K562 (cell line): ENCODE data around the gene ACTR3. TPM values are rescaled to one million over a fixed set of nuclear protein-coding genes. Genes with fewer than 3 reads are reported as not detected.

ENCODE experiments used
- GMEB1 ChIP-seq: fragments of 250-450 bp; sonication (Bioruptor Pico); IDR thresholded peaks from 2 replicates; pipeline ENCODE4 v1.4.0; 2020; ENCODE audit warnings: mild to moderate bottlenecking
- HINFP ChIP-seq: fragments of 450-650 bp; conservative IDR thresholded peaks from 2 replicates; pipeline ENCODE4 v1.6.1; 2016; ENCODE audit warnings: missing genetic modification characterization, low read depth, mild to moderate bottlenecking, control low read depth, missing compliant biosample characterization
- IRF1 ChIP-seq: sonication (generic); formaldehyde crosslinking; IDR thresholded peaks from 2 replicates; pipeline ENCODE4 v1.8.0; 2022; ENCODE audit warnings: missing genetic modification reagents, mild to moderate bottlenecking, borderline replicate concordance
- NONO ChIP-seq, 2 experiments: fragments of 200-400 bp in 1 of 2; fragments of 450-650 bp in 1 of 2; formaldehyde crosslinking in 1 of 2; IDR thresholded peaks; 2 replicates each; pipeline ENCODE4 v1.6.1; 2017; ENCODE audit warnings: low read depth in 2 of 2, mild to moderate bottlenecking in 2 of 2, moderate library complexity in 2 of 2, low read length in 1 of 2
- NR2C2 ChIP-seq, 2 experiments: fragments of 200-800 bp in 1 of 2; sonication (Bioruptor generic) in 1 of 2; sonication (generic) in 1 of 2; formaldehyde crosslinking in 1 of 2; IDR thresholded peaks; 2 replicates each; pipeline versions ENCODE4 v1.6.1 to v1.8.0; 2016 to 2022; ENCODE audit warnings: mild to moderate bottlenecking in 1 of 2, missing compliant biosample characterization in 1 of 2, missing genetic modification characterization in 1 of 2, missing genetic modification reagents in 1 of 2
- SP1 ChIP-seq: sonication (generic); formaldehyde crosslinking; IDR thresholded peaks from 2 replicates; pipeline ENCODE4 v1.8.1; 2022; ENCODE audit warnings: mild to moderate bottlenecking, missing genetic modification reagents
- TAF7 ChIP-seq: fragments of 450-650 bp; IDR thresholded peaks from 2 replicates; pipeline ENCODE4 v1.6.1; 2016; ENCODE audit warnings: missing genetic modification characterization, missing compliant biosample characterization
- TBL1XR1 ChIP-seq, 2 experiments: IDR thresholded peaks; 2 replicates each; pipeline ENCODE4 v1.6.1; 2012; ENCODE audit warnings: improper control_type of control experiment in 2 of 2, low read length in 2 of 2, mild to moderate bottlenecking in 1 of 2
- TFE3 ChIP-seq: fragments of 450-650 bp; formaldehyde crosslinking; IDR thresholded peaks from 2 replicates; pipeline ENCODE4 v1.4.0; 2020; ENCODE audit warnings: mild to moderate bottlenecking, mixed read lengths
- XRCC3 ChIP-seq: fragments of 450-650 bp; IDR thresholded peaks from 2 replicates; pipeline ENCODE4 v1.6.1; 2017; ENCODE audit warnings: mild to moderate bottlenecking, moderate library complexity
- ZBTB34 ChIP-seq: fragments of 250-450 bp; sonication (Bioruptor Pico); IDR thresholded peaks from 2 replicates; pipeline ENCODE4 v1.8.0; 2021; ENCODE audit warnings: mild to moderate bottlenecking, moderate library complexity
- ZNF280A ChIP-seq: fragments of 450-650 bp; IDR thresholded peaks from 2 replicates; pipeline ENCODE4 v1.6.1; 2018; ENCODE audit warnings: mild to moderate bottlenecking, low read depth; ENCODE audit not compliant: partially characterized antibody
- ZNF780A ChIP-seq: fragments of 250-450 bp; sonication (Bioruptor Pico); IDR thresholded peaks from 2 replicates; pipeline ENCODE4 v1.5.0; 2021; ENCODE audit warnings: mild to moderate bottlenecking
- ZNF79 ChIP-seq: fragments of 250-450 bp; sonication (Bioruptor Pico); IDR thresholded peaks from 2 replicates; pipeline ENCODE4 v1.4.0; 2020; ENCODE audit warnings: low read depth, mild to moderate bottlenecking, moderate library complexity
- polyA plus RNA-seq, 8 experiments: library from polyadenylated mRNA; depleted of rRNA in 4 of 8; stranded (reverse) in 5 of 8; unstranded in 3 of 8; fragments of >200 nt; fragmentation: Nextera tagmentation in 2 of 8; fragmentation: Illumina TruSeq in 1 of 8; extraction: Ambion mirVana in 2 of 8; extraction: Trizol in 1 of 8; gene quantifications; 2 replicates each; pipeline versions ENCODE4 v1.2.1 to v1.2.3, GENCODE V29; 2011 to 2014; ENCODE audit warnings: inconsistent platforms in 1 of 8, missing spikeins in 1 of 8
- total RNA-seq, 7 experiments: library from RNA; depleted of rRNA in 6 of 7; stranded (reverse); fragments of >200 nt in 6 of 7; fragmentation: Illumina TruSeq in 2 of 7; extraction: Trizol in 2 of 7; gene quantifications; 2 replicates each; pipeline versions ENCODE4 v1.2.1 to v1.2.3, GENCODE V29; 2011 to 2021; ENCODE audit warnings: low replicate concordance in 1 of 7

Gene ACTR3
- total and polyA plus RNA-seq, 9 of the 15 experiments (the other 6 are each of a cell fraction or from before 2014, with no cell fraction given), result 49.0 to 354 (median 249) TPM

- TF ChIP-seq ZBTB34, result no peak
- TF ChIP-seq XRCC3, result no peak
- TF ChIP-seq SP1 (CRISPR knock-in tag), result no peak
- no peak for TF ChIP-seq NONO (IDR thresholded peaks at IDR 0.05; ENCODE audit: low read depth in 2 of 2, low read length in 1 of 2)
- TF ChIP-seq TAF7 (tag), result 0 out of 2 replicates have a peak, but pooled peaks have one; percentile 23
- no peak for TF ChIP-seq NR2C2 (CRISPR knock-in tag; IDR thresholded peaks at IDR 0.05)
- peak; percentile 7; the same call in 1 of the 2 replicates for TF ChIP-seq NR2C2 (tag; IDR thresholded peaks at IDR 0.05)
- peak in 1 of 2 experiments; percentile 12; a peak in 1 of 4 replicates for TF ChIP-seq TBL1XR1 (IDR thresholded peaks at IDR 0.05; ENCODE audit: low read length in 2 of 2)
- no peak for TF ChIP-seq TFE3
- no peak for TF ChIP-seq ZNF280A
- TF ChIP-seq IRF1, result no peak
- TF ChIP-seq ZNF780A, result no peak
- TF ChIP-seq HINFP (tag), result no peak
- no peak for TF ChIP-seq ZNF79
- no peak for TF ChIP-seq GMEB1
Observed at GRCh38 chr2:113891265-113891959, 1.5 kb downstream of the ACTR3 start (continued).
